Karpas-422 (cell line): Measurements from ENCODE around the gene G2E3. TPM values are rescaled to one million over a fixed set of nuclear protein-coding genes. Genes with fewer than 3 reads are reported as not detected.

ENCODE experiments used
- DNase-seq: peaks from one replicate; pipeline ENCODE4 v3.0.0-alpha.2; 2015
- H2AFZ ChIP-seq: fragments of 200-600 bp; sonication (generic); 2 replicates; pipeline ENCODE4 v1.6.1; 2014; ENCODE audit warnings: antibody characterized with exemption, low read length, mixed read lengths
- H3K27ac ChIP-seq: fragments of 200-600 bp; sonication (generic); 2 replicates; pipeline ENCODE4 v1.5.1; 2014; ENCODE audit warnings: mild to moderate bottlenecking, low read length, moderate library complexity
- H3K27me3 ChIP-seq: fragments of 200-600 bp; sonication (generic); 2 replicates; pipeline ENCODE4 v1.6.1; 2014; ENCODE audit warnings: low read length, mixed read lengths
- H3K36me3 ChIP-seq: fragments of 200-600 bp; sonication (generic); 2 replicates; pipeline ENCODE4 v1.6.1; 2014; ENCODE audit warnings: low read length, mixed read lengths; ENCODE audit not compliant: insufficient read depth
- H3K4me1 ChIP-seq: fragments of 200-600 bp; sonication (generic); 2 replicates; pipeline ENCODE4 v1.6.1; 2014; ENCODE audit warnings: mild to moderate bottlenecking, low read length, mixed read lengths
- H3K4me2 ChIP-seq: fragments of 200-600 bp; sonication (generic); 2 replicates; pipeline ENCODE4 v1.6.1; 2014; ENCODE audit warnings: low read length, low read depth, mild to moderate bottlenecking; ENCODE audit not compliant: poor library complexity, severe bottlenecking
- H3K4me3 ChIP-seq: fragments of 200-600 bp; sonication (generic); 2 replicates; pipeline ENCODE4 v1.5.1; 2014; ENCODE audit warnings: mild to moderate bottlenecking, antibody characterized with exemption, low read length, mixed read lengths
- H3K79me2 ChIP-seq: fragments of 200-600 bp; sonication (generic); 2 replicates; pipeline ENCODE4 v1.6.1; 2014; ENCODE audit warnings: mild to moderate bottlenecking, low read length, mixed read lengths
- H3K9ac ChIP-seq: fragments of 200-600 bp; sonication (generic); 2 replicates; pipeline ENCODE4 v1.6.0; 2014; ENCODE audit warnings: low read length
- H3K9me2 ChIP-seq: fragments of 200-600 bp; sonication (generic), shearing (Covaris generic); replicated peaks from 2 replicates; pipeline ENCODE4 v1.6.0; 2014; ENCODE audit warnings: mild to moderate bottlenecking, low read length, moderate library complexity; ENCODE audit not compliant: insufficient read depth
- H3K9me3 ChIP-seq: fragments of 300-700, 200-600 bp; sonication (generic); 2 replicates; pipeline ENCODE4 v1.6.1; 2014; ENCODE audit warnings: low read length, mixed read lengths
- H4K20me1 ChIP-seq: fragments of 200-600 bp; sonication (generic); 2 replicates; pipeline ENCODE4 v1.6.1; 2014; ENCODE audit warnings: mild to moderate bottlenecking, antibody characterized with exemption, low read length, low read depth; ENCODE audit not compliant: insufficient read depth
- small RNA-seq: library from RNA; depleted of rRNA; stranded (forward); fragments of <200 nt; gene quantifications from one replicate; pipeline ENCODE3, GENCODE V24; 2014
- total RNA-seq: library from RNA; depleted of rRNA; stranded (reverse); fragments of >200 nt; shearing (Covaris generic); gene quantifications from 2 replicates; pipeline ENCODE4 v1.2.3, GENCODE V29; 2014; ENCODE audit warnings: low replicate concordance; rRNA removed

Gene G2E3
- total RNA-seq, 1 experiment from 2014 or later: 54.3 TPM

- Histone ChIP-seq H3K36me3 (peaks cover 85% of the 10 kb centered on the region), H3K9me3 (no peaks in the 10 kb centered on the region), H3K79me2 (peaks cover 51% of the 10 kb centered on the region), H3K4me1 (no peaks in the 10 kb centered on the region), H3K27ac (no peak overlapping the region), H4K20me1 (no peaks in the 10 kb centered on the region), H3K27me3 (no peaks in the 10 kb centered on the region), H3K9ac (no peak overlapping the region), H3K9me2 (no peaks in the 10 kb centered on the region), H2AFZ (no peak overlapping the region), H3K4me3 (no peak overlapping the region), H3K4me2 (no peak overlapping the region)
- DNase-seq: no peak
Observed at GRCh38 chr14:30655658-30656057, 96.7 kb downstream of the G2E3 start.

GRCh38 chr14:30656190-30656632 lies 97.3 kb downstream of the G2E3 start:
- Histone ChIP-seq H3K9me2 (no peaks in the 10 kb centered on the region), H3K4me1 (no peaks in the 10 kb centered on the region), H3K4me3 (no peak overlapping the region), H3K9ac (no peak overlapping the region), H3K36me3 (peaks cover 85% of the 10 kb centered on the region), H3K9me3 (no peaks in the 10 kb centered on the region), H3K79me2 (peaks cover 55% of the 10 kb centered on the region), H3K4me2 (no peak overlapping the region), H3K27me3 (no peaks in the 10 kb centered on the region), H3K27ac (no peak overlapping the region), H2AFZ (no peak overlapping the region), H4K20me1 (no peaks in the 10 kb centered on the region)
- DNase-seq: peak; percentile 73

- no peaks in the 10 kb centered on the region for H3K9me2 ChIP-seq
- no peak for DNase-seq
- peaks cover 87% of the 10 kb centered on the region for H3K36me3 ChIP-seq
- H3K9me3 ChIP-seq: no peaks in the 10 kb centered on the region
- H3K79me2 ChIP-seq: peaks cover 58% of the 10 kb centered on the region
- H4K20me1 ChIP-seq: no peaks in the 10 kb centered on the region
- H3K4me3 ChIP-seq: no peak overlapping the region
- H3K4me2 ChIP-seq: no peak overlapping the region
- no peak overlapping the region for H3K9ac ChIP-seq
- no peaks in the 10 kb centered on the region for H3K27me3 ChIP-seq
- no peak overlapping the region for H2AFZ ChIP-seq
- no peak overlapping the region for H3K27ac ChIP-seq
- H3K4me1 ChIP-seq: no peaks in the 10 kb centered on the region
Observed at GRCh38 chr14:30657050-30657449, 98.1 kb downstream of the G2E3 start.

- H3K9me3 ChIP-seq: no peaks in the 10 kb centered on the region
- H4K20me1 ChIP-seq: no peaks in the 10 kb centered on the region
- no peak overlapping the region for H3K9ac ChIP-seq
- H3K79me2 ChIP-seq: peaks cover 62% of the 10 kb centered on the region
- peaks cover 90% of the 10 kb centered on the region for H3K36me3 ChIP-seq
- no peaks in the 10 kb centered on the region for H3K9me2 ChIP-seq
- no peak overlapping the region for H3K4me2 ChIP-seq
- DNase-seq: peak; percentile 62
- H3K27me3 ChIP-seq: no peaks in the 10 kb centered on the region
- H2AFZ ChIP-seq: no peak overlapping the region
- no peak overlapping the region for H3K27ac ChIP-seq
- H3K4me3 ChIP-seq: no peak overlapping the region
- no peaks in the 10 kb centered on the region for H3K4me1 ChIP-seq
Observed at GRCh38 chr14:30657606-30658163, 98.7 kb downstream of the G2E3 start.

GRCh38 chr14:30658645-30659044 lies 99.7 kb downstream of the G2E3 start:
- no peaks in the 10 kb centered on the region for H3K27me3 ChIP-seq
- no peaks in the 10 kb centered on the region for H3K9me3 ChIP-seq
- DNase-seq: no peak
- no peak overlapping the region for H3K9ac ChIP-seq
- peaks cover 91% of the 10 kb centered on the region for H3K36me3 ChIP-seq
- peaks cover 70% of the 10 kb centered on the region for H3K79me2 ChIP-seq
- H3K4me3 ChIP-seq: no peak overlapping the region
- H4K20me1 ChIP-seq: no peaks in the 10 kb centered on the region
- no peaks in the 10 kb centered on the region for H3K4me1 ChIP-seq
- no peak overlapping the region for H3K27ac ChIP-seq
- H2AFZ ChIP-seq: no peak overlapping the region
- H3K4me2 ChIP-seq: no peak overlapping the region
- H3K9me2 ChIP-seq: no peaks in the 10 kb centered on the region

GRCh38 chr14:30669594-30669993 lies 110.6 kb downstream of the G2E3 start:
- Histone ChIP-seq H3K9ac (no peak overlapping the region), H3K9me2 (no peaks in the 10 kb centered on the region), H3K9me3 (no peaks in the 10 kb centered on the region), H3K27ac (no peak overlapping the region), H2AFZ (no peak overlapping the region), H3K4me1 (no peaks in the 10 kb centered on the region), H3K4me3 (no peak overlapping the region), H3K4me2 (no peak overlapping the region), H3K27me3 (no peaks in the 10 kb centered on the region), H4K20me1 (no peaks in the 10 kb centered on the region), H3K79me2 (peaks cover 15% of the 10 kb centered on the region), H3K36me3 (peaks cover 23% of the 10 kb centered on the region; the same call in 1 of the 2 replicates)
- DNase-seq: no peak

Small RNAs within 50 kb of the gene (small RNA-seq; reads per million reads assigned to genes)
- gene RF02271: not detected

Other genes starting within 250 kb of the G2E3 start
- gene SCFD1, start 63.2 kb downstream of the G2E3 start, total RNA-seq: 78.8 and 214 TPM in 2 replicates